ENCODE data around the gene KRTAP1-5. TPM values are rescaled to one million over a fixed set of nuclear protein-coding genes. Genes with fewer than 3 reads are reported as not detected.
A peak's percentile ranks its signal among the peaks of the same experiment; 100 is the strongest.

KRTAP1-5 gene
- total and polyA plus RNA-seq, 7 donors = not detected

DNA sequence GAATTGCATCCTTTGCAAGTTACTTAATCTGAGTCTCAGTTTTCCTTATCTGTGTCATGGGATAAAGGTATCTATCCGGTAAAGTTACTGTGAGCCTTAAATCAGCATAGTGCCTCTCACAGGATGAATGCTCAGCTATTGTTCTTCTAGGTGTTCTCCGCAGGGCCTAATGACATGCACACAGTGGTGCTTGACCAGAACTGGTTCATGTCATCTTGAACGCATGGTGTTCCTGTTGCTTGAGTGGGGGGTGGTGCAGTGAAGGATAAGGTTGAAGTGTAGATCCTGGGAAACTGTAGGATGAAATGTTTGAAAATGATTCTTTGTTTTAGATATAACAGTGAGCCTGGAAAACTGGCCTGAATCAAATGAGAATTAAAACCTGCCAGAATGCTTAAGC, 46.9 kb downstream of the KRTAP1-5 start:
- intact Hi-C loops (cut with DNase I) = no loop called here
- Histone ChIP-seq H3K36me3 (ENCODE audit: insufficient read depth in 1 of 2, low read depth in 1 of 2) (no peaks in the 10 kb centered on the region), H3K4me1 (peaks cover 6% of the 10 kb centered on the region), H3K27ac (peak overlapping the region; percentile 56), H3K4me3 (no peak overlapping the region), H3K9me3 (no peaks in the 10 kb centered on the region), H3K27me3 (ENCODE audit: insufficient read depth in 3 of 3, low read length in 2 of 3) (no peaks in the 10 kb centered on the region)
- WGBS, 3 donors = 81 to 88% (median 81%) methylated on average over 3 of the region's 3 CpGs
- TF ChIP-seq, protein P1, sequence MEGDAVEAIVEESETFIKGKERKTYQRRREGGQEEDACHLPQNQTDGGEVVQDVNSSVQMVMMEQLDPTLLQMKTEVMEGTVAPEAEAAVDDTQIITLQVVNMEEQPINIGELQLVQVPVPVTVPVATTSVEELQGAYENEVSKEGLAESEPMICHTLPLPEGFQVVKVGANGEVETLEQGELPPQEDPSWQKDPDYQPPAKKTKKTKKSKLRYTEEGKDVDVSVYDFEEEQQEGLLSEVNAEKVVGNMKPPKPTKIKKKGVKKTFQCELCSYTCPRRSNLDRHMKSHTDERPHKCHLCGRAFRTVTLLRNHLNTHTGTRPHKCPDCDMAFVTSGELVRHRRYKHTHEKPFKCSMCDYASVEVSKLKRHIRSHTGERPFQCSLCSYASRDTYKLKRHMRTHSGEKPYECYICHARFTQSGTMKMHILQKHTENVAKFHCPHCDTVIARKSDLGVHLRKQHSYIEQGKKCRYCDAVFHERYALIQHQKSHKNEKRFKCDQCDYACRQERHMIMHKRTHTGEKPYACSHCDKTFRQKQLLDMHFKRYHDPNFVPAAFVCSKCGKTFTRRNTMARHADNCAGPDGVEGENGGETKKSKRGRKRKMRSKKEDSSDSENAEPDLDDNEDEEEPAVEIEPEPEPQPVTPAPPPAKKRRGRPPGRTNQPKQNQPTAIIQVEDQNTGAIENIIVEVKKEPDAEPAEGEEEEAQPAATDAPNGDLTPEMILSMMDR (IDR thresholded peaks at IDR 0.05) = no peak
- DNase-seq (no peak), ATAC-seq (no peak)

DNA sequence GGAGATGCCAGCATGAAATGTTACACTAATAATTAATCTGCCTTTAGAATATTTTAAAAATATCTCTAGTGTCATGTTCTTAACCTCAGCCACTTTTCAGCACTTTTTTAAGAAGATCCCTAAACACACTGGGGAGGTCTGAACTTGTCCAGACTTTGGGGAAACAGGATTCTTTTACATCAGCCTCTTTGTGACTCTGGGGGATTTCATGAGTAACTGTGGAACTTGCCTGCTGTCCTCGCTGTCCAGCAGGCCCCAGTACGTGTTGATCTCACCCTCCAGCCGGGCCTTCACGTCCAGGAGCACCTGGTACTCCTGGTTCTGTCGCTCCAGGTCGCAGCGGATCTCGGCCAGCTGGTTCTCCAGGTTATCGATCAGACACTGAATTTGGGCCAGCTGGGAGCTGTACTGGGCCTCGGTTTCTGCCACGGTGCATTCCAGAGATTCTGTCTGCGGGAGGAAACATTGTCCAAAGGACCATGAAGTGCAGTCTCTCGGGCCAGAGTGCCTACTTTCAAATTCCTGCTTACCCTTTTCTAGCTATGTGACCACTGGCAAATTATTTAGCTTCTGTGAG, 48.3 kb downstream of the KRTAP1-5 start:
- H3K27ac ChIP-seq = no peak overlapping the region
- peaks cover 6% of the 10 kb centered on the region for H3K4me1 ChIP-seq
- no peaks in the 10 kb centered on the region for H3K9me3 ChIP-seq
- TF ChIP-seq, protein P1 (IDR thresholded peaks at IDR 0.05) = no peak
- ATAC-seq (no peak), DNase-seq (no peak)
- intact Hi-C loops (cut with DNase I) = no loop called here
- H3K27me3 ChIP-seq (ENCODE audit: insufficient read depth in 3 of 3, low read length in 2 of 3) = no peaks in the 10 kb centered on the region
- H3K4me3 ChIP-seq = no peak overlapping the region
- H3K36me3 ChIP-seq (ENCODE audit: insufficient read depth in 1 of 2, low read depth in 1 of 2) = no peaks in the 10 kb centered on the region
- WGBS, 3 donors = 50 to 60% (median 55%) methylated on average over 13 of the region's 13 CpGs

Other genes with a start within 250 kb of the KRTAP1-5 start
Only the 30 nearest of the 38 such genes appear.
- 10 to 100 TPM; 24.2 to 32.9 (median 30.5) TPM for gene KRT10, start 204.6 kb downstream of the KRTAP1-5 start, total RNA-seq
- gene KRT10, start 204.6 kb downstream of the KRTAP1-5 start, polyA plus RNA-seq = 10 to 100 TPM; 23.3 to 38.8 (median 35.3) TPM
- gene KRT12, start 160.0 kb downstream of the KRTAP1-5 start, total RNA-seq = not detected
- not detected for gene KRT12, start 160.0 kb downstream of the KRTAP1-5 start, polyA plus RNA-seq
- under 1 TPM in 1 of 4 donors, not detected in 3; 0.21 TPM for gene KRT20, start 142.0 kb downstream of the KRTAP1-5 start, total RNA-seq
- gene KRT20, start 142.0 kb downstream of the KRTAP1-5 start, polyA plus RNA-seq = under 1 TPM in 2 of 3 donors, not detected in 1; 0.08 to 0.35 TPM
- 1 to 10 TPM in 1 of 4 donors, under 1 TPM in 1, not detected in 2; 0.25 to 1.5 TPM for gene KRT23, start 89.6 kb downstream of the KRTAP1-5 start, total RNA-seq
- gene KRT23, start 89.6 kb downstream of the KRTAP1-5 start, polyA plus RNA-seq = under 1 TPM in 1 of 3 donors, not detected in 2; 0.03 TPM
- not detected for gene KRT39, start 60.3 kb downstream of the KRTAP1-5 start, total RNA-seq
- not detected for gene KRT39, start 60.3 kb downstream of the KRTAP1-5 start, polyA plus RNA-seq
- gene KRT40, start 42.9 kb downstream of the KRTAP1-5 start, total RNA-seq = not detected
- gene KRT40, start 42.9 kb downstream of the KRTAP1-5 start, polyA plus RNA-seq = not detected
- not detected for gene KRTAP3-3, start 33.0 kb downstream of the KRTAP1-5 start, total RNA-seq
- gene KRTAP3-3, start 33.0 kb downstream of the KRTAP1-5 start, polyA plus RNA-seq = not detected
- not detected for gene KRTAP3-2, start 27.3 kb downstream of the KRTAP1-5 start, total RNA-seq
- not detected for gene KRTAP3-2, start 27.3 kb downstream of the KRTAP1-5 start, polyA plus RNA-seq
- gene KRTAP3-1, start 18.1 kb downstream of the KRTAP1-5 start, total RNA-seq = not detected
- not detected for gene KRTAP3-1, start 18.1 kb downstream of the KRTAP1-5 start, polyA plus RNA-seq
- gene KRTAP1-4, start 3.0 kb upstream of the KRTAP1-5 start, total RNA-seq = not detected
- not detected for gene KRTAP1-4, start 3.0 kb upstream of the KRTAP1-5 start, polyA plus RNA-seq
- gene KRTAP1-3, start 7.7 kb upstream of the KRTAP1-5 start, total RNA-seq = not detected
- gene KRTAP1-3, start 7.7 kb upstream of the KRTAP1-5 start, polyA plus RNA-seq = not detected
- gene KRTAP1-1, start 14.2 kb upstream of the KRTAP1-5 start, total RNA-seq = not detected
- gene KRTAP1-1, start 14.2 kb upstream of the KRTAP1-5 start, polyA plus RNA-seq = not detected
- gene KRTAP2-1, start 20.1 kb upstream of the KRTAP1-5 start, total RNA-seq = not detected
- not detected for gene KRTAP2-1, start 20.1 kb upstream of the KRTAP1-5 start, polyA plus RNA-seq
- gene KRTAP2-2, start 28.0 kb upstream of the KRTAP1-5 start, total RNA-seq = not detected
- gene KRTAP2-2, start 28.0 kb upstream of the KRTAP1-5 start, polyA plus RNA-seq = not detected
- not detected for gene KRTAP2-3, start 32.9 kb upstream of the KRTAP1-5 start, total RNA-seq
- gene KRTAP2-3, start 32.9 kb upstream of the KRTAP1-5 start, polyA plus RNA-seq = not detected
- not detected for gene KRTAP2-4, start 38.7 kb upstream of the KRTAP1-5 start, total RNA-seq
- gene KRTAP2-4, start 38.7 kb upstream of the KRTAP1-5 start, polyA plus RNA-seq = not detected
- not detected for gene KRTAP4-7, start 56.9 kb upstream of the KRTAP1-5 start, total RNA-seq
- not detected for gene KRTAP4-7, start 56.9 kb upstream of the KRTAP1-5 start, polyA plus RNA-seq
- not detected for gene KRTAP4-8, start 70.9 kb upstream of the KRTAP1-5 start, total RNA-seq
- not detected for gene KRTAP4-8, start 70.9 kb upstream of the KRTAP1-5 start, polyA plus RNA-seq
- gene KRTAP4-16, start 75.0 kb upstream of the KRTAP1-5 start, total RNA-seq = not detected
- not detected for gene KRTAP4-16, start 75.0 kb upstream of the KRTAP1-5 start, polyA plus RNA-seq
- not detected for gene KRTAP4-9, start 78.2 kb upstream of the KRTAP1-5 start, total RNA-seq
- not detected for gene KRTAP4-9, start 78.2 kb upstream of the KRTAP1-5 start, polyA plus RNA-seq
- not detected for gene KRTAP4-11, start 91.2 kb upstream of the KRTAP1-5 start, total RNA-seq
- gene KRTAP4-11, start 91.2 kb upstream of the KRTAP1-5 start, polyA plus RNA-seq = not detected
- not detected for gene KRTAP4-12, start 97.0 kb upstream of the KRTAP1-5 start, total RNA-seq
- gene KRTAP4-12, start 97.0 kb upstream of the KRTAP1-5 start, polyA plus RNA-seq = not detected
- gene KRTAP4-6, start 113.3 kb upstream of the KRTAP1-5 start, total RNA-seq = not detected
- not detected for gene KRTAP4-6, start 113.3 kb upstream of the KRTAP1-5 start, polyA plus RNA-seq
- gene KRTAP4-5, start 122.6 kb upstream of the KRTAP1-5 start, total RNA-seq = not detected
- not detected for gene KRTAP4-5, start 122.6 kb upstream of the KRTAP1-5 start, polyA plus RNA-seq
- gene KRTAP4-4, start 133.5 kb upstream of the KRTAP1-5 start, total RNA-seq = not detected
- gene KRTAP4-4, start 133.5 kb upstream of the KRTAP1-5 start, polyA plus RNA-seq = not detected
- gene KRTAP4-3, start 141.0 kb upstream of the KRTAP1-5 start, total RNA-seq = not detected
- gene KRTAP4-3, start 141.0 kb upstream of the KRTAP1-5 start, polyA plus RNA-seq = not detected
- gene KRTAP4-2, start 151.0 kb upstream of the KRTAP1-5 start, total RNA-seq = not detected
- gene KRTAP4-2, start 151.0 kb upstream of the KRTAP1-5 start, polyA plus RNA-seq = not detected
- not detected for gene KRTAP4-1, start 157.7 kb upstream of the KRTAP1-5 start, total RNA-seq
- not detected for gene KRTAP4-1, start 157.7 kb upstream of the KRTAP1-5 start, polyA plus RNA-seq
- gene KRTAP9-1, start 162.7 kb upstream of the KRTAP1-5 start, total RNA-seq = not detected
- gene KRTAP9-1, start 162.7 kb upstream of the KRTAP1-5 start, polyA plus RNA-seq = not detected
- not detected for gene KRTAP9-2, start 199.4 kb upstream of the KRTAP1-5 start, total RNA-seq
- gene KRTAP9-2, start 199.4 kb upstream of the KRTAP1-5 start, polyA plus RNA-seq = not detected